NT2/D1 (cell line): ENCODE measurements around the gene FAM163A.

Experiments
- SUZ12 ChIP-seq: IDR thresholded peaks from 2 replicates; pipeline ENCODE4 v1.6.1; 2011; ENCODE audit not compliant: insufficient read length, insufficient read depth; ENCODE audit errors: extremely low read depth
- ZNF274 ChIP-seq: IDR thresholded peaks from 2 replicates; pipeline ENCODE4 v1.6.1; 2011; ENCODE audit warnings: mild to moderate bottlenecking, low read depth, low read length

GRCh38 chr1:179807291-179807690, 64.2 kb downstream of the FAM163A start:
- TF ChIP-seq SUZ12: no peak
- no peak for TF ChIP-seq ZNF274
